GM12878 (cell line): ENCODE data around the gene NUP54. TPM values are rescaled to one million over a fixed set of nuclear protein-coding genes. Genes with fewer than 3 reads are reported as not detected.
A peak's percentile ranks its signal among the peaks of the same experiment; 100 is the strongest.

ENCODE experiments used
- CEBPZ ChIP-seq: fragments of 150-350 bp; IDR thresholded peaks from 2 replicates; pipeline ENCODE4 v1.6.1; 2016; ENCODE audit warnings: low read depth, low read length
- DPF2 ChIP-seq: fragments of 450-650 bp; IDR thresholded peaks from 2 replicates; pipeline ENCODE4 v1.6.1; 2017; ENCODE audit warnings: mild to moderate bottlenecking
- EED ChIP-seq: sonication (generic); IDR thresholded peaks from 2 replicates; pipeline ENCODE4 v1.6.1; 2016; ENCODE audit warnings: antibody characterized with exemption, low read depth
- ETV6 ChIP-seq, 2 experiments: fragments of 450-650 bp in 1 of 2; IDR thresholded peaks in 1 of 2; conservative IDR thresholded peaks in 1 of 2; 2 replicates each; pipeline ENCODE4 v1.6.1; 2014; ENCODE audit warnings: antibody characterized with exemption in 1 of 2, borderline replicate concordance in 1 of 2, low read depth in 1 of 2, mild to moderate bottlenecking in 1 of 2, moderate library complexity in 1 of 2
- IRF4 ChIP-seq: IDR thresholded peaks from 2 replicates; pipeline ENCODE4 v1.6.1; 2011; ENCODE audit warnings: low read depth, low read length
- RAD21 ChIP-seq: IDR thresholded peaks from 2 replicates; pipeline ENCODE4 v1.6.1; 2011; ENCODE audit warnings: mild to moderate bottlenecking, low read depth, low read length, moderate library complexity; ENCODE audit not compliant: insufficient read depth
- SMC3 ChIP-seq: IDR thresholded peaks from 2 replicates; pipeline ENCODE4 v1.6.1; 2011; ENCODE audit warnings: low read length, improper control_type of control experiment, borderline replicate concordance
- SREBF2 ChIP-seq: IDR thresholded peaks from 2 replicates; pipeline ENCODE4 v1.6.1; 2012; ENCODE audit warnings: mild to moderate bottlenecking, low read length
- STAT1 ChIP-seq: fragments of 450-650 bp; conservative IDR thresholded peaks from 2 replicates; pipeline ENCODE4 v1.6.1; 2014; ENCODE audit warnings: antibody characterized with exemption, mild to moderate bottlenecking
- STAT3 ChIP-seq: IDR thresholded peaks from 2 replicates; pipeline ENCODE4 v1.6.1; 2011; ENCODE audit warnings: low read depth, low read length, improper control_type of control experiment
- SUPT20H ChIP-seq: IDR thresholded peaks from 2 replicates; pipeline ENCODE4 v1.6.1; 2011; ENCODE audit warnings: low read depth, mild to moderate bottlenecking, low read length, moderate library complexity, borderline replicate concordance; ENCODE audit not compliant: control insufficient read depth
- TBL1XR1 ChIP-seq: IDR thresholded peaks from 2 replicates; pipeline ENCODE4 v1.6.1; 2012; ENCODE audit warnings: low read depth, low read length, improper control_type of control experiment
- ZSCAN29 ChIP-seq: fragments of 450-650 bp; IDR thresholded peaks from 2 replicates; pipeline ENCODE4 v1.6.1; 2017; ENCODE audit warnings: mild to moderate bottlenecking, moderate library complexity
- polyA plus RNA-seq, 11 experiments: library from polyadenylated mRNA; depleted of rRNA in 4 of 11; unstranded in 6 of 11; stranded (reverse) in 5 of 11; fragments of >200 nt; fragmentation: Nextera tagmentation in 4 of 11; fragmentation: Illumina TruSeq in 1 of 11; extraction: Ambion mirVana in 4 of 11; extraction: Trizol in 1 of 11; gene quantifications; 1 replicate in 1 of 11; 2 replicates in 10 of 11; pipeline versions ENCODE4 v1.2.1 to v1.2.3, GENCODE V29; 2011 to 2016; ENCODE audit warnings: inconsistent platforms in 2 of 11, missing spikeins in 2 of 11, low read depth in 1 of 11
- total RNA-seq, 4 experiments: library from RNA; depleted of rRNA in 3 of 4; stranded (reverse); fragments of >200 nt in 3 of 4; fragmentation: Illumina TruSeq in 1 of 4; extraction: Trizol in 1 of 4; gene quantifications; 2 replicates each; pipeline versions ENCODE4 v1.2.1 to v1.2.3, GENCODE V29; 2013 to 2021

The NUP54 gene
- total and polyA plus RNA-seq, 10 of the 15 experiments (the other 5 are each of a cell fraction or from before 2014, with no cell fraction given) = 17.5 to 69.0 (median 42.3) TPM

- TF ChIP-seq ZSCAN29 = no peak
- TF ChIP-seq STAT1 = no peak
- TF ChIP-seq STAT3 = no peak
- no peak for TF ChIP-seq EED
- no peak for TF ChIP-seq SUPT20H
- no peak for TF ChIP-seq SREBF2
- TF ChIP-seq ETV6 (conservative IDR thresholded peaks at IDR 0.05 in 1 of 2, IDR thresholded peaks at IDR 0.05 in 1 of 2; ENCODE audit: borderline replicate concordance in 1 of 2, low read depth in 1 of 2) = no peak
- TF ChIP-seq DPF2 = no peak
- TF ChIP-seq RAD21 = peak; percentile 46
- TF ChIP-seq SMC3 = peak; percentile 12; the same call in 1 of the 2 replicates
- TF ChIP-seq TBL1XR1 = no peak
- TF ChIP-seq CEBPZ = no peak
- TF ChIP-seq IRF4 = no peak
Measured at GRCh38 chr4:76087007-76087769, 61.0 kb downstream of the NUP54 start (continued).
